ENCODE measurements around the gene TARDBP. TPM values are rescaled to one million over a fixed set of nuclear protein-coding genes. Genes with fewer than 3 reads are reported as not detected.
A peak's percentile ranks its signal among the peaks of the same experiment; 100 is the strongest.
"Not testable (repeated sequence)": the region's sequence is repeated elsewhere in the genome, so short reads cannot be mapped to it uniquely, and the experiment has no call there.

TARDBP gene
- polyA plus RNA-seq, 3 donors, result 49.4 to 79.5 (median 61.4) TPM

GRCh38 chr1:11061652-11062365 lies 49.4 kb downstream of the TARDBP start:
- intact Hi-C loops (cut with micrococcal nuclease), result no loop called here
- H3K36me3 ChIP-seq (replicated peaks in 1 of 2; ENCODE audit: control insufficient read depth in 1 of 2, insufficient read depth in 2 of 2, low read length in 2 of 2), result peaks cover 24 to 40% of the 10 kb centered on the region in 2 donors
- H3K4me3 ChIP-seq (replicated peaks in 1 of 3; ENCODE audit: low read depth in 2 of 3, low read length in 3 of 3), result no peak overlapping the region
- H3K27me3 ChIP-seq (ENCODE audit: control insufficient read depth in 2 of 2, insufficient read depth in 2 of 2, low read length in 2 of 2), result no peaks in the 10 kb centered on the region
- Mint-ChIP-seq H3K27me3 (ENCODE audit: low read depth in 3 of 3) (no peaks in the 10 kb centered on the region), H3K4me1 (peaks cover 21% of the 10 kb centered on the region), H3K36me3 (peaks cover 26 to 48% of the 10 kb centered on the region in 2 donors), H3K4me3 (no peak overlapping the region), H3K27ac (peak overlapping the region in 1 of 7 donors; percentile 41), H3K9me3 (peaks cover 0 to 7% (median 2%) of the 10 kb centered on the region in 7 donors)
- H4K20me1 ChIP-seq (ENCODE audit: insufficient read depth, low read length), result no peaks in the 10 kb centered on the region
- no peak overlapping the region for H3K27ac ChIP-seq (ENCODE audit: low read depth in 1 of 2, low read length in 2 of 2)
- 96% methylated on average over 4 of the region's 5 CpGs for WGBS (ENCODE audit: insufficient coverage)
- TF ChIP-seq CTCF (IDR thresholded peaks at IDR 0.05), result no peak
- H3K9ac ChIP-seq (ENCODE audit: insufficient read depth, low read length, poor library complexity, severe bottlenecking), result no peak overlapping the region
- H3K4me2 ChIP-seq (replicated peaks; ENCODE audit: extremely low read depth, low read length, poor library complexity, severe bottlenecking), result no peak overlapping the region
- H3K4me1 ChIP-seq (ENCODE audit: control insufficient read depth in 1 of 2, insufficient read depth in 2 of 2, low read length in 2 of 2), result peaks cover 16 to 23% of the 10 kb centered on the region in 2 donors
- no peak for DNase-seq
- H3K79me2 ChIP-seq (ENCODE audit: insufficient read depth, low read length), result peaks cover 12% of the 10 kb centered on the region
- H3K9me3 ChIP-seq (replicated peaks in 1 of 2; ENCODE audit: control insufficient read depth in 1 of 2, insufficient read depth in 1 of 2, low read length in 2 of 2), result no peaks in the 10 kb centered on the region
- no peak overlapping the region for H2AFZ ChIP-seq (ENCODE audit: insufficient read depth, low read depth, low read length, poor library complexity, severe bottlenecking)

GRCh38 chr1:11062965-11063401 lies 50.5 kb downstream of the TARDBP start:
- peaks cover 31 to 43% of the 10 kb centered on the region in 2 donors for H3K36me3 ChIP-seq (replicated peaks in 1 of 2; ENCODE audit: control insufficient read depth in 1 of 2, insufficient read depth in 2 of 2, low read length in 2 of 2)
- no peaks in the 10 kb centered on the region for H3K27me3 ChIP-seq (ENCODE audit: control insufficient read depth in 2 of 2, insufficient read depth in 2 of 2, low read length in 2 of 2)
- H3K9me3 ChIP-seq (replicated peaks in 1 of 2; ENCODE audit: control insufficient read depth in 1 of 2, insufficient read depth in 1 of 2, low read length in 2 of 2), result no peaks in the 10 kb centered on the region
- no peak for DNase-seq
- H4K20me1 ChIP-seq (ENCODE audit: insufficient read depth, low read length), result no peaks in the 10 kb centered on the region
- intact Hi-C loops (cut with micrococcal nuclease), result no loop called here
- H3K9me3 Mint-ChIP-seq, result peaks cover 0 to 7% (median 2%) of the 10 kb centered on the region in 7 donors
- peaks cover 16 to 23% of the 10 kb centered on the region in 2 donors for H3K4me1 ChIP-seq (ENCODE audit: control insufficient read depth in 1 of 2, insufficient read depth in 2 of 2, low read length in 2 of 2)
- H3K4me3 ChIP-seq (replicated peaks in 1 of 3; ENCODE audit: low read depth in 2 of 3, low read length in 3 of 3), result no peak overlapping the region
- H3K79me2 ChIP-seq (ENCODE audit: insufficient read depth, low read length), result peaks cover 12% of the 10 kb centered on the region
- H3K9ac ChIP-seq (ENCODE audit: insufficient read depth, low read length, poor library complexity, severe bottlenecking), result no peak overlapping the region
- H2AFZ ChIP-seq (ENCODE audit: insufficient read depth, low read depth, low read length, poor library complexity, severe bottlenecking), result no peak overlapping the region
- peaks cover 29 to 49% of the 10 kb centered on the region in 2 donors for H3K36me3 Mint-ChIP-seq
- no CpG with 5 or more reads among the region's 3 CpGs for whole genome bisulfite sequencing (ENCODE audit: insufficient coverage)
- no peak overlapping the region for H3K4me2 ChIP-seq (replicated peaks; ENCODE audit: extremely low read depth, low read length, poor library complexity, severe bottlenecking)
- H3K27ac Mint-ChIP-seq, result peak overlapping the region in 1 of 7 donors; percentile 1
- no peaks in the 10 kb centered on the region for H3K27me3 Mint-ChIP-seq (ENCODE audit: low read depth in 3 of 3)
- no peak for TF ChIP-seq CTCF (IDR thresholded peaks at IDR 0.05)
- H3K4me1 Mint-ChIP-seq, result peaks cover 21% of the 10 kb centered on the region
- H3K27ac ChIP-seq (ENCODE audit: low read depth in 1 of 2, low read length in 2 of 2), result no peak overlapping the region
- no peak overlapping the region for H3K4me3 Mint-ChIP-seq

GRCh38 chr1:11063937-11064537 lies 51.6 kb downstream of the TARDBP start:
- peaks cover 40 to 57% of the 10 kb centered on the region in 2 donors for H3K36me3 Mint-ChIP-seq
- H3K27ac ChIP-seq (ENCODE audit: low read depth in 1 of 2, low read length in 2 of 2); H3K4me3 Mint-ChIP-seq; H3K4me3 ChIP-seq (replicated peaks in 1 of 3; ENCODE audit: low read depth in 2 of 3, low read length in 3 of 3); intact Hi-C loops (cut with micrococcal nuclease); H3K27me3 ChIP-seq (ENCODE audit: control insufficient read depth in 2 of 2, insufficient read depth in 2 of 2, low read length in 2 of 2); H3K27me3 Mint-ChIP-seq (ENCODE audit: low read depth in 3 of 3); H2AFZ ChIP-seq (ENCODE audit: insufficient read depth, low read depth, low read length, poor library complexity, severe bottlenecking); H3K9ac ChIP-seq (ENCODE audit: insufficient read depth, low read length, poor library complexity, severe bottlenecking); H3K9me3 Mint-ChIP-seq; H3K4me2 ChIP-seq (replicated peaks; ENCODE audit: extremely low read depth, low read length, poor library complexity, severe bottlenecking); H3K79me2 ChIP-seq (ENCODE audit: insufficient read depth, low read length); DNase-seq; H3K9me3 ChIP-seq (replicated peaks in 1 of 2; ENCODE audit: control insufficient read depth in 1 of 2, insufficient read depth in 1 of 2, low read length in 2 of 2); H4K20me1 ChIP-seq (ENCODE audit: insufficient read depth, low read length): not testable (repeated sequence)
- H3K4me1 Mint-ChIP-seq, result peaks cover 16% of the 10 kb centered on the region
- Histone ChIP-seq H3K36me3 (replicated peaks in 1 of 2; ENCODE audit: control insufficient read depth in 1 of 2, insufficient read depth in 2 of 2, low read length in 2 of 2) (peaks cover 41 to 53% of the 10 kb centered on the region in 2 donors), H3K4me1 (ENCODE audit: control insufficient read depth in 1 of 2, insufficient read depth in 2 of 2, low read length in 2 of 2) (peaks cover 11 to 17% of the 10 kb centered on the region in 2 donors)
- peak overlapping the region in 1 of 7 donors; percentile 50 for H3K27ac Mint-ChIP-seq
- 95% methylated on average over 8 of the region's 18 CpGs for WGBS (ENCODE audit: insufficient coverage)

Data from CD14-positive monocyte (primary cell).